ENCODE data around the gene TMEM53. TPM values are rescaled to one million over a fixed set of nuclear protein-coding genes. Genes with fewer than 3 reads are reported as not detected.
A peak's percentile ranks its signal among the peaks of the same experiment; 100 is the strongest.

The TMEM53 gene
- 10 to 100 TPM; 12.4 to 15.3 (median 13.6) TPM for polyA plus RNA-seq (ENCODE audit: insufficient read length in 4 of 4)

DNA sequence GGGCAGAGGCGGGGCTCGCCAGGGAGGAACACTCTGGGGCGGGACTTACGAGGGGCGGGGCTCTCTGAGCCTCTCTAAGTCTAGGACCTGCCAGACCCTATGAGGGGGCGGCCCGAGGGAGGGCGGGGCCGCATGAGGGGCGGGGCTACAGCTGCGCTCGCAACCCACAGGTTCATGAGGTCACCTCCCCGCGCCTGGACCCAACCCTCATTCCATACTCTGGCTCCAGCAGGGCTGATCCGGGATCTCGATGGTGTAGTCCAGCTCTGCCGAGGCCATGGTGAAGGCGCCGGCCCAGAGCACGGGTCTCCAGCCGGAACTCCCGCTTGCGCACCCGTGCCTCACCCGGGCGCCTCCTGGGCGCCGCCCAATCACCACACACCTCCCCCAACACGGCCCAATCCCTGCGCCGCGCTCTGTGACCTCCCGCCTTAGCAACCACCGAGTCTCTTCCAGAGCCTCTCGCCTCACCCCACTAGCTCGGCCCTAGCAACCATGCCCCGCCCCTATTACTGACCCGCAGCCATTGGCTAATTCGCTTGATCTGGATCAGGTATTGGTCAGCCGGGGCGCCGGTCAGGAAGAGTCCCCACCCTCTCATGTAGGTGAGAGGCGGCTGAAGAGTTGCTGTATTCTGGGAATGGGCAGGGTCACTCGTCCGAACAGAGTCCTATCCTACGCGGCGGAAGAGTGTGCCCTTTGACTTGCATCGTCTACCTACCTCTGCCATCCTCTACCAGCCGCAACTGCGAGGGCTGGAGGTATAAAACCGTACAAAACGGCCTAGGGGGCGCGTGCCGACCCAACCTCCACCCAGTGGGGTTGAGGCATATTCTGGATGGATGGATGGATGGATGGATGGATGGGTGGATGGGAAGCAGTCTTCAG, at the start of gene TMEM53, which contains the start of gene ARMH1:
TSS of gene TMEM53 (minus strand) at position 369 of the 888 bp plus-strand sequence. CDS start at position 279, 90 bp downstream.
TSS of gene ARMH1 (plus strand) at position 602 of the 888 bp plus-strand sequence. CDS start 14,984 bp downstream, outside the sequence.
- peak; percentile 93 to 98 (median 95) for DNase-seq (ENCODE audit: low read depth in 4 of 4, low spot score in 2 of 4)

DNA sequence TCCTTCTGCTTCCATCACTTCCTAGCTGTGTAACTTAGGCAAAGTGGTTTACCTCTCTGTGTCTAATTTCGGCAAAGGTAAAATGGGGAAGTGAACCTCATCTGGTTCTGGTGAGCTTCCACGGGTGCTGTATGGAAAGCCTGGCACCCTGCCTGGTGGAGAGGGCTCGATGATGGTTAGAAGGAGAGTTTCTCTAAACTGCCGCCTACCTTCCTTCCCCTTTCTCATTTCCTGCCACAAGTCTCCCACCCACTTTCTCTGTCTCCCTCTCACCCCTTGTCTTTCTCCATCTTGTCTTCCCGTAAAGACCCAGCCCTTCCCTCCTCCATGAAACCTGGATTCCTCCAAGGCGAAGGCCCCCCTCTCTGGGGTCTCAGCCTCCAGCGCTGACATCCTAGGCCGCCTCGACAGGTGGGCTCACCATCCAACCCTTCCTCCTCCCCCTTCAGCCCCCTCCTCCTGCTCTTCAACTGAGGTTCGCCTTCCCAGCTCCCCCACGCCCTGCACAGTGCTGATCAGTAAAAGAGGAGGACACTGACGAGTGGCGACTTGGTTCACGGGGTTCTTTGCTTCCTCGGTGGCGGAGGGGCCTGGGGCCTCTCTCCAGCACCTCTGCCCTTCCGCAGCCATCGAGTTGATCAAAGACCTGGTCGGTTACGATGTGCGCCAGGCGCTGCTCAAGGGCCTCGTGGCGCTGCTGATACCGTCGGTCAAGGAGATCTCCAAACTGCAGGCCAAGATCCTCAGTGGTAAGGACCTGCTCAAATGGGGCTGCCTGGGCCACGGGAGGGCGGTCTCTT, 49.4 kb upstream of the TMEM53 start:
- no peak for DNase-seq (ENCODE audit: low read depth in 4 of 4, low spot score in 2 of 4)

DNA sequence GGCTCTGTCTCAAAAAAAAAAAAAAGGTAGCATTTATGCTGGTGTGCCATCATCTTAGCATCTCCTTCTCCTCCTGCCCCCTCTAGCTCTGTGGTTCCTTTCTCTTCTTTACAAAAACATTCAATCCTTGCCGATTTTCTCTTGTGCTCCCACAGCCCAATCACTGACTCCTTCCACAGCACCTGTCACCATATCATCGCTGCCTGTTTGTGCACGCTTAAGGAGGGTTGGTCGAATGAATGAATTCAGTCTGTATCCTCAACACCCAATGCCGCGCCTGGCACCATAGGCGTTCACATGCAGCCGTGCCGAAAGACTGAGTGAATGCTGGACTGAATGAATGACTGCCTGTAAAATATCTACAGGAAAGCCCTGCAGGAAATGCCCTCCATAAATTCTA, 48.8 kb upstream of the TMEM53 start:
- no peak for DNase-seq (ENCODE audit: low read depth in 4 of 4, low spot score in 2 of 4)

DNA sequence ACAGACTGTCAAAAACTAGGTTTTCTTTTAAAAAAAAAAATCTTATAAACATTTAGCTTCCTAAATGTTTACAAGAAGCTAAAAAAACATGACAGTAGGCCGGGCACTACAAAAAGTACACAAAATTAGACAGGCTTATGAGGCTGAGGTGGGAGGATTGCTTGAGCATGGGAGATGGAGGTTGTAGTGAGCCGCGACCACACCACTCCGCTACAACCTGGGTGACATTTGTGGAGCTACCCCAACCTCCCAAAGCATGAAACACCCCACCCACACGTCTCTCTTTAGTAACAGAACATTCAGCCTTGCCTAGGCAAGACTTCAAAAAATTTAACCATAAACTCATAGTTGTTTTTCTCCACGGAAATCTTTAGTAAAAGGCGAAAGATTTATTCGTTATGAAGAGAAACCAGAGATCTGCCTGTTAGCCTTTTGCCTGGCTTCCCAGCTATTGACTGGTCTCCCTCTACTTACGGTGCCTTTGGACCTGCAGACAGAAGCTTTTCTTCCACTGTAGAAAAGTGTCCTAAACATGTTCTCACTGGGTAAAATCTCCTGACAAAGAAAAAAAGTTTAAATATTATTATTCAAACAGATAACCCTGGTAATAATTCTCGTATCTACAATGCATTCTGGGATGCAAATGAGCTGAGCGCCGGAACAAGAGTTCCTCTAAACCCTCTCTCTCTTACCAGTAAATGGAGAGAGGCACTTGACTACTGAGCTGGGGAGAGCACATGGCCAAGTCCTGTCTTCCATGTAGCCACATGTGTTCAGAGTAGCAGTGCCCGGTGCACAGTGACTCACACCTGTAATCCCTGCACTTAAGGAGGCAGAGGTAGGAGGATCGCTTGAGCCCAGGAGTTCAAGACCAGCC, 47.4 kb upstream of the TMEM53 start:
- no peak for DNase-seq (ENCODE audit: low read depth in 4 of 4, low spot score in 2 of 4)

DNA sequence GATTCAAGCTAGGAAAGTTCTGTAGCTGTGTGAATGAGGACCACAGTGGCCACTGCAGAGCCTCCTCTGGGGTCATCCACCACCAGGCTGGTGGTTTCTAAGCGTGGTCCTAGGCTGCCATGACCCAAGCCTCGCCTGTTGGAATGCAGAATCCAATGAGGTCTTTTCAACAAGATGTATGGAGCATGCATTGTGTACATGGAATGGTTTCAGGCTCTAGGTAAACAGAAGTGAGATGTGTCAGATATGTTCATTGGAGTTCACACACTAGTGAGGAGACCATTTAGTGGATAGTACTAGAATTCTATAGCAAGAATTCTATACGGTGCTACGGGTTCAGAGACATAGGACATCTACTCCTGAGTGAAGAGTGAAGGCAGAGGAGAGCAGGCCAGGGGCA, 46.0 kb upstream of the TMEM53 start:
- no peak for DNase-seq (ENCODE audit: low read depth in 4 of 4, low spot score in 2 of 4)

DNA sequence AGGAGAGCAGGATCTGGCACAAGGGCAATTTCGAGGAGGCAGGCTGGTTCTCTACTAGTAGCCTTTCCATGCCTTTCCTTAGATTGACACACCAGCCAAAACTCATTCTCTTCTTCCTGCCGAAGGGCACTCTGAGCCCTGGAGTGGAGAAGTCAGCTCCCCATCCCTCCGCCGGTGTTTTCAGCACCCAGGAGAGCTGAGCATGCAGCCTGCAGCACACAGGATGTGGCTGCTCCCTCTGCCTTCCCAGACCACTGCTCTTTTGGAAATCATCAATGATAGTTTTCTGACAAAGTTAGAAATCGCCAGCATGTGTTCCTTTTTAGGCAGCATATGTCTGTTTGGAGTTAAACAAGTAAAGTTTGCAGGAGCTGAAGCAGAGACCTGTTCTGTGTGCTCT, 45.0 kb upstream of the TMEM53 start:
- no peak for DNase-seq (ENCODE audit: low read depth in 4 of 4, low spot score in 2 of 4)

GRCh38 chr1:44718091-44718490, 43.8 kb upstream of the TMEM53 start:
- DNase-seq (ENCODE audit: low read depth in 4 of 4, low spot score in 2 of 4) = no peak

GRCh38 chr1:44717653-44718052, 43.4 kb upstream of the TMEM53 start:
- no peak for DNase-seq (ENCODE audit: low read depth in 4 of 4, low spot score in 2 of 4)

DNA sequence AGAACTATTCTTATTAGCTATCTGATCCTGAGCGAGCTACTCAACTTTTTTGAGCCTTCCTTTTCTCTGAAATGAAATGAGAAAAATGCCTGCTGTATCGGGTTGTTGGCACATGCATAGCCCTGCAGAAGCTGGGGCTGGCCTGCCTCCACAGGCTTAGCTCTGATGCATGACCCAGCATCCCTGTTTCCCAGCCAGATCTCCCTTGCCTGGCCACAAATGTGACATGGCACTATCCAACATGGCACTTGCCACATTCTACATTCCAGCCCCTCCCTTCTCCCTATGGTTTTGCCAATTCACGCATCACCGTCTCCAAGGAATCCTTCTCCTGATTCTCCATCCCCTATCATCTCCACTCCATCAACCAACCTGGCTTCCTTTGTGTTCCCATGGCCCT, 42.9 kb upstream of the TMEM53 start:
- DNase-seq (ENCODE audit: low read depth in 4 of 4, low spot score in 2 of 4) = no peak

GRCh38 chr1:44714944-44715571, 40.8 kb upstream of the TMEM53 start:
- DNase-seq (ENCODE audit: low read depth in 4 of 4, low spot score in 2 of 4) = no peak

DNA sequence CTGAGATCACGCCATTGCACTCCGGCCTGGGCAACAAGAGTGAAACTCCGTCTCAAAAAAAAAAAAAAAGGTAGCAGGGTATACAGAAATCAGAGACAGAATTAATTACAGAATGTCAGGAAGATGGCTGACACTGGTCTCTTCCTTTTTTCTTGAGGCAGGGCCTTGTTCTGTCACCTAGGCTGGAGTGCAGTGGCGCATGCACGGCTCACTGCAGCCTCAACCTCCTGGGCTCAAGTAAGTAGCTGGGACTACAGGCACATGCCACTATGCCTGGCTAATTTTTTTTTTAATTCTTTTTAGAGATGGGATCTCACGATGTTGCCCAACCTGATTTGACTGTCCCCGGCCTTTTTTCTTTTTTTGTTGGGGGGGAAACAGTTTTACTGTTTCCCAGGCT, 40.3 kb upstream of the TMEM53 start:
- DNase-seq (ENCODE audit: low read depth in 4 of 4, low spot score in 2 of 4) = no peak

- no peak for DNase-seq (ENCODE audit: low read depth in 4 of 4, low spot score in 2 of 4)
Observed at GRCh38 chr1:44713321-44713781, 39.1 kb upstream of the TMEM53 start.

DNA sequence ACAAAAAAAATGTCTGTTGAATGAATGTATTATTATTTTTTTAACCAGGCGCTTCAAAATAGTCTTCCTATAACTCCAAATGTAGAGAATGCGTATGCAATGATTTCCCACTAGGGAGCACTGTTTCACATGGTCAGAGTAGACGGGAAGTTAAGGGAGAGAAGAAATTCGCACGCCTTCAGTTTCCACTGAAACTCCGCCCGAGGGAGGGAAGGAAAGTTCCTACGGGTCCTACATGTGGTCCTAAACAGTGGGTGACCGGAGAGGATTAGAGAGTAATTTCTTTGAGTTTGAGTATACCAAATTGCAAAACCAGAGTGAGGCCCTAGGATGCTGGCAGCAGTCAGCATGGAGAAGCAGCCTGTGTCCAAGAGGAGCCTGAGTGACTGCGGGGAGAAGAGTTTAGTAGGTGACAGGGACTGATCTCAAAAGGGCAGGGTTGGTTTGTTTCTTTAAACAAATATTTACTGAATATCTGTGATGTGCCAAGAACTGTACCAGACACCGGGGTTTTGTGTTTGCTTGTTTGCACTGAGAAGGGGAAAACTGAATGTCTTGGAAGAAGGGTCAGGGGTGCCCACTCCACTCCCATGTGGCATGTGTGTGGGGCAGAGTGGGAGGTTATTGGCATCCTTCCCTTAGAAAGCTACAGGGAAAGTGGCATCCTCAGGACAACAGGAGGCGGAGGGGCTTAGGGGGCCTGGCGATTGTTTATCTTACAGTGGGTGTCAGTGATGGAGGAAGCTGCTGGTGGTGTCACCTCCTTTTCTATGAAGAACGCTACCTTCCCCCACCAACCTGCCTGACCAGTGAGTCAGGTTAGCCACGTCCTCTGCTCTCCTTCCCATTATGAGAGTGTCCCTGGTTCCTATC, 33.9 kb upstream of the TMEM53 start:
- DNase-seq (ENCODE audit: low read depth in 4 of 4, low spot score in 2 of 4) = no peak

GRCh38 chr1:44707112-44707881, 33.0 kb upstream of the TMEM53 start:
- DNase-seq (ENCODE audit: low read depth in 4 of 4, low spot score in 2 of 4) = no peak

- DNase-seq (ENCODE audit: low read depth in 4 of 4, low spot score in 2 of 4) = no peak
Observed at GRCh38 chr1:44705938-44706337, 31.7 kb upstream of the TMEM53 start.

DNA sequence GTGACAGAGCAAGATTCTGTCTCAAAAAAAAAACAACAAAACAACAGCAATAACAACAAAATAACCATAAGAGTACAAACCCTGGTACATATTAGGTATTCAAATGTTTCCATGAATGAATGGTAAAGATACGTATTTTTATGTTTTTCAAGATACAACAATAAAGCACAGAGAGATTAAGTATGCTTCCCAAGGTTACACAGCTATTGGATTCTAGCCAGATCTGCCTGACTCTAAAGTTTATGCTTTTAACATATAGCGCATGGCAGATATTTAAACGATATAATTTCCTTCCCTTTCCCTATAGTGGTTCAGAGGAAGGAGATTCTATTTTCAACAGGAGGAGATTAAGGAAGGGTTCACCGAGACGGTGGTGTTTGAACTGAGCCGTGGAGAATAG, 31.2 kb upstream of the TMEM53 start:
- DNase-seq (ENCODE audit: low read depth in 4 of 4, low spot score in 2 of 4) = no peak

DNA sequence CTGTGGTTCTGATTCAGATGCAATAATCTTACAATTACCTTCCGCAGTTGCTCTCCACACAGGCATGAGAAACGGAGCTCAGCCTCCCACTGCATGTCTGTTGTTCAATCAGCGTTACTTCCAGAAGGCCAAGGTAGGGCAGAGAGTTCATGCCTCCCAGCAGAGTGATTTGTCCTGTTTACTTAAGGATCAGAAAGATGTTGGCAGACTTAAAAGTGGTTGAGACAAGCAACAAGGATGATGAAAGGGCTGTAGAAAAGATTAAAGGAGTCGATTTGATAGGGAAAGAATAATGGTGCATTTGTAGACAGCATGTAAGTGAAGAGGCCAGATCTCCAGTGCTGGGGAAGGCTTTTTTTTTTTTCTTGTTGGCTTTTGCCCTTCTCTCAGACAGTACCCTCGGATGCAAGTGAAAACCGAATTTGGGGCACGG, 26.9 kb upstream of the TMEM53 start:
- no peak for DNase-seq (ENCODE audit: low read depth in 4 of 4, low spot score in 2 of 4)

DNA sequence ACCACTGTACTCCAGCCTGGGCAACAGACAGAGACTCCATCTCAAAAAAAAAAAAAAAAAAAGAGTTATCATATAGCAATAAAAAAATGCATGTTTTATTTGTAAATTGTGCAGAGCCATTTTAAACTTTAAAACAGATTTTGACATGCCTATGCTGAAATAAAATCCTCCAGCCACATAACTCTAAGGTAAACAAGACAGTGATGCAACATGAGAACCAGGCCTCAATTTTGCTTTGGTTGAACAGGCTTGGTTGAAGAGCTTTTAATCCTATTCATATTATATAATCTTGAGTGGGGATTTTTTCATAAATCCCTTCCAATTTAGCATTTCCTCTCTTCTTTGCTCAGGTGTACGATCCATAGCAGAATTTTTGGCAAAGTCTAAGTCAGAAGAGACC, 26.3 kb upstream of the TMEM53 start:
- DNase-seq (ENCODE audit: low read depth in 4 of 4, low spot score in 2 of 4) = no peak

Data from left renal cortex interstitium (tissue), 4 donors.